Tibial nerve (tissue), 4 donors: ENCODE data around the gene TBX1. TPM values are rescaled to one million over a fixed set of nuclear protein-coding genes. Genes with fewer than 3 reads are reported as not detected.

ENCODE experiments used
- DNase-seq, 2 donors: peaks; one replicate each; pipeline ENCODE4 v3.0.0-alpha.2; 2019; ENCODE audit warnings: low spot score in 2 of 2
- H3K27ac ChIP-seq, 4 donors: fragments of 200-600 bp; sonication (generic) in 3 of 4; one replicate each; pipeline ENCODE4 v1.5.1; 2017 to 2019; ENCODE audit warnings: mild to moderate bottlenecking in 1 of 4
- H3K27me3 ChIP-seq, 2 donors: fragments of 200-600 bp; sonication (generic) in 1 of 2; one replicate each; pipeline versions ENCODE4 v1.5.1 to v1.6.0; 2017 to 2019
- H3K36me3 ChIP-seq, 3 donors: fragments of 200-600 bp; sonication (generic); one replicate each; pipeline ENCODE4 v1.5.1; 2018 to 2019
- H3K4me1 ChIP-seq, 4 donors: fragments of 200-600 bp; sonication (generic) in 3 of 4; one replicate each; pipeline ENCODE4 v1.5.1; 2017 to 2019
- H3K4me3 ChIP-seq, 4 donors: fragments of 200-600 bp; sonication (generic) in 3 of 4; one replicate each; pipeline ENCODE4 v1.5.1; 2017 to 2019; ENCODE audit warnings: mild to moderate bottlenecking in 1 of 4, moderate library complexity in 1 of 4
- H3K9me3 ChIP-seq, 4 donors: fragments of 200-600 bp; sonication (generic) in 3 of 4; one replicate each; pipeline ENCODE4 v1.5.1; 2017 to 2019
- CTCF ChIP-seq, 5 experiments: fragments of 200-600 bp in 3 of 5; fragments of 450-650 bp in 2 of 5; sonication (generic) in 3 of 5; IDR thresholded peaks; one replicate each; pipeline ENCODE4 v1.5.1; 2016 to 2019; ENCODE audit warnings: antibody characterized with exemption in 5 of 5, mild to moderate bottlenecking in 3 of 5, moderate library complexity in 2 of 5
- EP300 ChIP-seq, 2 donors: sonication (generic); formaldehyde crosslinking; IDR thresholded peaks; one replicate each; pipeline ENCODE4 v1.6.1; 2017; ENCODE audit warnings: antibody characterized with exemption in 2 of 2, mild to moderate bottlenecking in 1 of 2
- POLR2A ChIP-seq, 2 donors: fragments of 450-650 bp; IDR thresholded peaks; one replicate each; pipeline ENCODE4 v1.6.1; 2017; ENCODE audit warnings: antibody characterized with exemption in 2 of 2, mild to moderate bottlenecking in 2 of 2, moderate library complexity in 2 of 2
- WGBS, 2 donors: methylation state at CpG; one replicate each; pipeline ENCODE4 v1.1.5; 2018; 5-methylcytosine and 5-hydroxymethylcytosine counted together
- total RNA-seq, 4 donors: library from RNA; depleted of rRNA; stranded (reverse); fragments of >200 nt; gene quantifications; one replicate each; pipeline ENCODE4 v1.1.0, GENCODE V29; 2016

Gene TBX1
- total RNA-seq, 4 donors from 2014 or later, result 0.42 to 3.6 (median 2.6) TPM

DNA sequence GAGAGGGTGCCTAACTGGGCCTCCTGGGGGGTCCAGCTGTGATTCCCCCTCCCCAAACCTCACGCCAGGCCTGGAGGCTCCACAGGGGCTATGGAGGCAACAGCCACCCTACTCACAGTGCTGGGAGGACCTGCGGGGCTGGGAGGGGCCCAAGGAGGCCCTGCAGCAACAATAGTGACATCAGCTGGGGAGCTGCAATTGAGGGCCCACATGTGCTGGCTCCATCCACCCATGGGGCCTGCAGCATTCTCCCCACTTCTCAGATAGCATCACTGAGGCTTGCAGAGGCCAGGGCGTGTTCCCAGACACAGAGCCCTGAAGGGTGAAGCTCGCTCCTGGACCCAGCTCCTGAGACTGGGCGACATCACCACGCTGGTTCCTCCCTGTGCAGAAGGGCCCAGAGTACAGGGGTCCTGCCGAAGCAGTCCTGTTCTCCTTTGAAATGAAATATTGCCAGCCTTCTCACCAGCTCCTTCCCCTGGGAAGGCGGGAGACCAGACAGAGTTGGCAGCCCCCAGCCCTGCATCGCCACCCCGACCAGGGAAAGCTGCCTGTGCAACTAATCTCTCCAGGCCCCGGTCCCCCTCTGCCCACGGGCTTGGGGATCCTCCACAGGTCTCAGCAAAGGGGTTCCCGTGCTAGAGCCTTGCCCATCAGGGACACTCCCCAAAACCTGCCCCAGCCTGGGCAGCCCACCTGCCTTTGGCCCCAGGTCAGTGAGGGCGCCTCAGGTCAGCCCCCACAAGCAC lies 8.9 kb upstream of the TBX1 start:
- H3K27ac ChIP-seq, result no peak overlapping the region

DNA sequence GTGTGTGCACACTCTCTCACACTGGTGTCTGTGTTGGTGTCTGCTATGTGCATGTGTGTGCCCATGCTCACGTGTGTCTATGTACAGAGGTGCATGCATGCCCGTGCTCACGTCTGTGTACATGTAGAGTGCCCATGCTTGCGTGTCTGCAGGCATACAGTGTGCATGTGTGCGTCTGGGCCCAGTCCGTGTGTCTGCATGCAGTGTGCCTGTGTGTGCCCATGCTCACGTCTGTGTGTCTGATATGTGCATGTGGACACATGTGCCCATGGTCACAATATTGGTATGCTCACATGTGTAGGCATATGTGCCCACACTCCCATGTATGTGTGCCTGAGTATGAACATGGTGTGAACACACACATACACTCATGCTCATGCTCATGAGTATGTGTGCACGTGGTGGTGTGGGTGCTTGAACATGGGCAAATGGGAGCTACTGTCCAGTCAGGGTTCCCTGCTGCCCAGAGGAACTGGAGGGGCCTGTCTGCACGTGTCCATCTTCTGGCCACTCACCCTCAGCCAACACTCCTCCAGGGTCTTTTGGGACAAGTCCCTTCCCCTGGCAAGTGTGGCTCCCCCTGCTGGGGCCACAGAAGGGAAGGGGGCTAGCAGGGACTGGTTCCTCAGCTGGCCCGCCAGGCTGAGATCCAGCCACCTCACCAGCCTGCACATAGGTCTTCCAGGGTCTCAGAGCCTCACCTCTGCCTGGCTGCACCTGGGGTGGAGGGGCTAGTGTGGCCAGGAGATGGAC lies 7.3 kb upstream of the TBX1 start:
- TF ChIP-seq EP300 (IDR thresholded peaks at IDR 0.05) (no peak), POLR2A (IDR thresholded peaks at IDR 0.05) (no peak), CTCF (IDR thresholded peaks at IDR 0.05) (no peak)
- Histone ChIP-seq H3K27me3 (peaks cover 0 to 49% of the 10 kb centered on the region in 2 donors), H3K4me1 (peaks cover 0 to 32% (median 16%) of the 10 kb centered on the region in 4 donors), H3K9me3 (no peaks in the 10 kb centered on the region), H3K27ac (no peak overlapping the region), H3K36me3 (no peaks in the 10 kb centered on the region), H3K4me3 (no peak overlapping the region)
- 86 to 92% methylated on average over 8 to 9 of the region's 10 CpGs for WGBS, 2 donors
- DNase-seq, result no peak

More for the DNA sequence above, 8.9 kb upstream of the TBX1 start:
- no peak for DNase-seq
- Histone ChIP-seq H3K27me3 (peaks cover 0 to 33% of the 10 kb centered on the region in 2 donors), H3K36me3 (no peaks in the 10 kb centered on the region), H3K4me1 (peaks cover 0 to 23% (median 10%) of the 10 kb centered on the region in 4 donors), H3K4me3 (no peak overlapping the region), H3K9me3 (no peaks in the 10 kb centered on the region)
- TF ChIP-seq EP300 (IDR thresholded peaks at IDR 0.05) (no peak), POLR2A (IDR thresholded peaks at IDR 0.05) (no peak), CTCF (IDR thresholded peaks at IDR 0.05) (no peak)
- WGBS, 2 donors, result 82 to 86% methylated on average over 8 to 9 of the region's 14 CpGs

GRCh38 chr22:19753996-19754700 lies 6.4 kb upstream of the TBX1 start:
- no peak overlapping the region for H3K4me3 ChIP-seq
- no peak for DNase-seq
- H3K36me3 ChIP-seq, result no peaks in the 10 kb centered on the region
- no peak for TF ChIP-seq POLR2A (IDR thresholded peaks at IDR 0.05)
- no peak for TF ChIP-seq CTCF (IDR thresholded peaks at IDR 0.05)
- no peak for TF ChIP-seq EP300 (IDR thresholded peaks at IDR 0.05)
- no peak overlapping the region for H3K27ac ChIP-seq
- WGBS, 2 donors, result 71 to 73% methylated on average over 14 of the region's 14 CpGs
- peaks cover 0 to 41% (median 16%) of the 10 kb centered on the region in 4 donors for H3K4me1 ChIP-seq
- no peaks in the 10 kb centered on the region for H3K9me3 ChIP-seq
- peaks cover 0 to 58% of the 10 kb centered on the region in 2 donors for H3K27me3 ChIP-seq

- no peaks in the 10 kb centered on the region for H3K9me3 ChIP-seq
- DNase-seq, result no peak
- H3K4me3 ChIP-seq, result no peak overlapping the region
- TF ChIP-seq CTCF (IDR thresholded peaks at IDR 0.05), result no peak
- no peak for TF ChIP-seq EP300 (IDR thresholded peaks at IDR 0.05)
- no peak for TF ChIP-seq POLR2A (IDR thresholded peaks at IDR 0.05)
- peaks cover 0 to 63% of the 10 kb centered on the region in 2 donors for H3K27me3 ChIP-seq
- H3K36me3 ChIP-seq, result no peaks in the 10 kb centered on the region
- peaks cover 0 to 47% (median 19%) of the 10 kb centered on the region in 4 donors for H3K4me1 ChIP-seq
- H3K27ac ChIP-seq, result no peak overlapping the region
- WGBS, 2 donors, result 37 to 48% methylated on average over 6 to 12 of the region's 14 CpGs
These were observed 5.9 kb upstream of the TBX1 start for GRCh38 chr22:19754701-19755144.
